Hepatic stellate cell (primary cell): ENCODE data around the gene IL1R1.
"Not testable (repeated sequence)": the region's sequence is repeated elsewhere in the genome, so short reads cannot be mapped to it uniquely, and the experiment has no call there.

Experiments used
- DNase-seq: peaks from one replicate; pipeline ENCODE4 v3.0.0; 2011; ENCODE audit warnings: low spot score

The IL1R1 gene

GRCh38 chr2:102141970-102142828, at the start of gene IL1R1:
IL1R1 (plus strand) TSS chr2:102142746; CDS start chr2:102157725, 14,979 bp downstream.
- DNase-seq = peak; percentile 77

- no peak for DNase-seq
Measured at GRCh38 chr2:102093662-102094061, 48.9 kb upstream of the IL1R1 start.

- DNase-seq = no peak
Measured at GRCh38 chr2:102094917-102095316, 47.6 kb upstream of the IL1R1 start.

- DNase-seq = no peak
Measured at GRCh38 chr2:102096103-102096502, 46.4 kb upstream of the IL1R1 start.

GRCh38 chr2:102098756-102099155, 43.8 kb upstream of the IL1R1 start:
- no peak for DNase-seq

- DNase-seq = no peak
Measured at GRCh38 chr2:102099536-102100298, 42.8 kb upstream of the IL1R1 start.

- DNase-seq = peak; percentile 30
Measured at GRCh38 chr2:102100371-102101096, 42.0 kb upstream of the IL1R1 start.

GRCh38 chr2:102101097-102101848, 41.3 kb upstream of the IL1R1 start:
- no peak for DNase-seq

- no peak for DNase-seq
Measured at GRCh38 chr2:102101849-102102635, 40.5 kb upstream of the IL1R1 start.

GRCh38 chr2:102102636-102102948, 40.0 kb upstream of the IL1R1 start:
- DNase-seq = not testable (repeated sequence)

GRCh38 chr2:102103284-102103683, 39.3 kb upstream of the IL1R1 start:
- no peak for DNase-seq

- no peak for DNase-seq
Measured at GRCh38 chr2:102103992-102104871, 38.3 kb upstream of the IL1R1 start.

- DNase-seq = no peak
Measured at GRCh38 chr2:102106133-102106556, 36.4 kb upstream of the IL1R1 start.

GRCh38 chr2:102106813-102107740, 35.5 kb upstream of the IL1R1 start:
- DNase-seq = not testable (repeated sequence)

GRCh38 chr2:102107741-102108070, 34.8 kb upstream of the IL1R1 start:
- no peak for DNase-seq

GRCh38 chr2:102109016-102109415, 33.5 kb upstream of the IL1R1 start:
- no peak for DNase-seq

GRCh38 chr2:102110171-102110570, 32.4 kb upstream of the IL1R1 start:
- DNase-seq = no peak

- DNase-seq = no peak
Measured at GRCh38 chr2:102110596-102111334, 31.8 kb upstream of the IL1R1 start.
